ENCODE results near the gene VEGFC. TPM values are rescaled to one million over a fixed set of nuclear protein-coding genes. Genes with fewer than 3 reads are reported as not detected.

VEGFC gene
- total RNA-seq, 1 experiment from 2014 or later: 8.7 TPM

GRCh38 chr4:176775338-176775737, 17.4 kb downstream of the VEGFC start:
- Histone ChIP-seq H3K36me3 (ENCODE audit: low read depth) (no peaks in the 10 kb centered on the region), H3K9me2 (ENCODE audit: insufficient read depth) (no peaks in the 10 kb centered on the region), H3K27me3 (ENCODE audit: insufficient read depth, low read depth) (no peaks in the 10 kb centered on the region), H3K9me3 (ENCODE audit: insufficient read depth, low read depth) (no peaks in the 10 kb centered on the region), H3K4me2 (no peak overlapping the region), H3K27ac (no peak overlapping the region), H3K4me1 (replicated peaks; ENCODE audit: insufficient read depth) (peaks cover 12% of the 10 kb centered on the region), H3K4me3 (no peak overlapping the region), H4K20me1 (ENCODE audit: insufficient read depth) (no peaks in the 10 kb centered on the region), H3F3A (ENCODE audit: insufficient read depth, low read depth) (no peaks in the 10 kb centered on the region), H3K79me2 (ENCODE audit: low read depth) (no peaks in the 10 kb centered on the region), H2AFZ (no peak overlapping the region)
- intact Hi-C loops (cut with micrococcal nuclease; ENCODE audit: unreplicated experiment): loop anchor here (5.0 kb wide), 1 partner anchor 398 kb away; no protein-coding TSS in a partner anchor
- TF ChIP-seq EZH2 (IDR thresholded peaks at IDR 0.05; ENCODE audit: low read depth): no peak
- TF ChIP-seq, protein P1, sequence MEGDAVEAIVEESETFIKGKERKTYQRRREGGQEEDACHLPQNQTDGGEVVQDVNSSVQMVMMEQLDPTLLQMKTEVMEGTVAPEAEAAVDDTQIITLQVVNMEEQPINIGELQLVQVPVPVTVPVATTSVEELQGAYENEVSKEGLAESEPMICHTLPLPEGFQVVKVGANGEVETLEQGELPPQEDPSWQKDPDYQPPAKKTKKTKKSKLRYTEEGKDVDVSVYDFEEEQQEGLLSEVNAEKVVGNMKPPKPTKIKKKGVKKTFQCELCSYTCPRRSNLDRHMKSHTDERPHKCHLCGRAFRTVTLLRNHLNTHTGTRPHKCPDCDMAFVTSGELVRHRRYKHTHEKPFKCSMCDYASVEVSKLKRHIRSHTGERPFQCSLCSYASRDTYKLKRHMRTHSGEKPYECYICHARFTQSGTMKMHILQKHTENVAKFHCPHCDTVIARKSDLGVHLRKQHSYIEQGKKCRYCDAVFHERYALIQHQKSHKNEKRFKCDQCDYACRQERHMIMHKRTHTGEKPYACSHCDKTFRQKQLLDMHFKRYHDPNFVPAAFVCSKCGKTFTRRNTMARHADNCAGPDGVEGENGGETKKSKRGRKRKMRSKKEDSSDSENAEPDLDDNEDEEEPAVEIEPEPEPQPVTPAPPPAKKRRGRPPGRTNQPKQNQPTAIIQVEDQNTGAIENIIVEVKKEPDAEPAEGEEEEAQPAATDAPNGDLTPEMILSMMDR (conservative IDR thresholded peaks at IDR 0.05): no peak
- ChIA-PET POLR2A (ENCODE audit: unreplicated experiment) (no interaction called here), CTCF (no interaction called here)
- no TSS peak for BruUV-seq (replicated peaks)
- no peak for DNase-seq

DNA sequence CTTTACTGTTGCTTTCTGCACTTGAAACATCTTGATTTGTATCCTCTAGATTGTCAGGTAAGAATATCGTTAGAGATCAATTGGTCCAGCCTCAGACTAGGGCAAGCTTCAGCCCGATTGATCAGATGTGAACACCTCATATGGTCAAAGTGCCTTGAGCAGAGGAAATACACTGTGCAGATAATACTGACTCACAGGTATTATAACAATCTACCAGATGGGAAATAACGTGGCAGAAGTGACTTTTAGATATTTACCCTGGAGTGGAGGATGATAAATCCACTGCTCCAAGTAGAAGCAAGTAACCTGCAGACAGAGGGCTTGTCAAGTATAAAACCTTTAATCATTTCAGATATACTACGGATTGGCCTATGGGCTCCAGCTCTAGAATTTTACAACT, 17.9 kb downstream of the VEGFC start:
- TF ChIP-seq EZH2 (IDR thresholded peaks at IDR 0.05; ENCODE audit: low read depth): no peak
- TF ChIP-seq, protein P1 (conservative IDR thresholded peaks at IDR 0.05): no peak
- no peaks in the 10 kb centered on the region for H3F3A ChIP-seq (ENCODE audit: insufficient read depth, low read depth)
- BruUV-seq (replicated peaks): no TSS peak
- no peaks in the 10 kb centered on the region for H3K27me3 ChIP-seq (ENCODE audit: insufficient read depth, low read depth)
- no peaks in the 10 kb centered on the region for H3K9me3 ChIP-seq (ENCODE audit: insufficient read depth, low read depth)
- CTCF ChIA-PET: no interaction called here
- no peaks in the 10 kb centered on the region for H3K36me3 ChIP-seq (ENCODE audit: low read depth)
- POLR2A ChIA-PET (ENCODE audit: unreplicated experiment): no interaction called here
- H2AFZ ChIP-seq: no peak overlapping the region
- DNase-seq: no peak
- H4K20me1 ChIP-seq (ENCODE audit: insufficient read depth): no peaks in the 10 kb centered on the region
- no peaks in the 10 kb centered on the region for H3K9me2 ChIP-seq (ENCODE audit: insufficient read depth)
- H3K27ac ChIP-seq: no peak overlapping the region
- intact Hi-C loops (cut with micrococcal nuclease; ENCODE audit: unreplicated experiment): loop anchor here (5.0 kb wide), 1 partner anchor 398 kb away; no protein-coding TSS in a partner anchor
- no peaks in the 10 kb centered on the region for H3K79me2 ChIP-seq (ENCODE audit: low read depth)
- H3K4me3 ChIP-seq: no peak overlapping the region
- H3K4me1 ChIP-seq (replicated peaks; ENCODE audit: insufficient read depth): peaks cover 12% of the 10 kb centered on the region
- no peak overlapping the region for H3K4me2 ChIP-seq

DNA sequence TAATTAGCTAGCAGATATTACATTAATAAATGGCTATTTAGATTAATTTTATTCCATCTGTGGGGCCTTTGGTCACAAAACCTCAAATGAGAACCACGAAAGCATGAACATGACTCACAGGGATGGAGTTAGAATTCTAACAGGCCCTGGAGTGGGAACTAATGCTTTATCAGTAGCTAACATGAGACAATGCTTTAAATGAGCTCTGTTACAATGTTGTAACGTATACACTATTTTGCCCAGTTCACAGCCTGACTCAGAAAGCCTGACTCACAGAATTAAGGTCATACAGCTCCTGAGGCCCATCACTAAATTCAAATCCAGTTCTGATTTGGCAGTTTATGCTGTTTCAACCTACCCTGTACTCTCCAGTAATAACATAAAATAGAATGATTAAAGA, 23.2 kb downstream of the VEGFC start:
- CTCF ChIA-PET: no interaction called here
- no peaks in the 10 kb centered on the region for H3K4me1 ChIP-seq (replicated peaks; ENCODE audit: insufficient read depth)
- no peaks in the 10 kb centered on the region for H3K9me2 ChIP-seq (ENCODE audit: insufficient read depth)
- no peak for DNase-seq
- no peak for TF ChIP-seq EZH2 (IDR thresholded peaks at IDR 0.05; ENCODE audit: low read depth)
- TF ChIP-seq, protein P1 (conservative IDR thresholded peaks at IDR 0.05): no peak
- no peak overlapping the region for H3K4me3 ChIP-seq
- POLR2A ChIA-PET (ENCODE audit: unreplicated experiment): no interaction called here
- intact Hi-C loops (cut with micrococcal nuclease; ENCODE audit: unreplicated experiment): no loop called here
- H3F3A ChIP-seq (ENCODE audit: insufficient read depth, low read depth): no peaks in the 10 kb centered on the region
- H3K27ac ChIP-seq: no peak overlapping the region
- H3K4me2 ChIP-seq: no peak overlapping the region
- H4K20me1 ChIP-seq (ENCODE audit: insufficient read depth): no peaks in the 10 kb centered on the region
- no peak overlapping the region for H2AFZ ChIP-seq
- H3K27me3 ChIP-seq (ENCODE audit: insufficient read depth, low read depth): no peaks in the 10 kb centered on the region
- H3K36me3 ChIP-seq (ENCODE audit: low read depth): no peaks in the 10 kb centered on the region
- H3K79me2 ChIP-seq (ENCODE audit: low read depth): no peaks in the 10 kb centered on the region
- no TSS peak for BruUV-seq (replicated peaks)
- no peaks in the 10 kb centered on the region for H3K9me3 ChIP-seq (ENCODE audit: insufficient read depth, low read depth)
